22Rv1 (cell line): ENCODE measurements around the gene C1orf74.

Source experiments
- ZFX ChIP-seq: fragments of 450-650 bp; IDR thresholded peaks from 2 replicates; pipeline ENCODE4 v1.6.1; 2017; ENCODE audit warnings: antibody characterized with exemption, borderline replicate concordance
- TF ChIP-seq, protein P1 (sequence below): fragments of 450-650 bp; IDR thresholded peaks from 2 replicates; pipeline ENCODE4 v1.5.1; 2017; ENCODE audit warnings: mild to moderate bottlenecking

DNA sequence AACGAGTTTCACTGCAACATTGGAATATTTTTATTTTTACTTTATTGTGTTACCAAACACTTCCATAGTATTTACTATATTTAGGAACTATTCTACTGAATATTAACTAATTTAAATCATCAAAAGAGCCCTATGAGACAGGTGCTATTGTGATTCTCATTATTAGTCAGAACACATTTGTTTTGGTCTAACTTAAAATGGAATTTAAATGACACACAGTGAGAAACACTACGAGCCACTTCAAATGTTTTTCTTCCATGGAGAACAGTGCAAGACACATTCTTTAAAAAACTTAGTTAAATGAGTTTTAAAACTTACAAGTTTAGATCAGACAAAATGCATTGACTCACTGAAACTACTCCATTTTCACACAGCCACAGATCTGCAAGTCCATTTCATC is 35.2 kb downstream of the C1orf74 start:
- TF ChIP-seq, protein P1, sequence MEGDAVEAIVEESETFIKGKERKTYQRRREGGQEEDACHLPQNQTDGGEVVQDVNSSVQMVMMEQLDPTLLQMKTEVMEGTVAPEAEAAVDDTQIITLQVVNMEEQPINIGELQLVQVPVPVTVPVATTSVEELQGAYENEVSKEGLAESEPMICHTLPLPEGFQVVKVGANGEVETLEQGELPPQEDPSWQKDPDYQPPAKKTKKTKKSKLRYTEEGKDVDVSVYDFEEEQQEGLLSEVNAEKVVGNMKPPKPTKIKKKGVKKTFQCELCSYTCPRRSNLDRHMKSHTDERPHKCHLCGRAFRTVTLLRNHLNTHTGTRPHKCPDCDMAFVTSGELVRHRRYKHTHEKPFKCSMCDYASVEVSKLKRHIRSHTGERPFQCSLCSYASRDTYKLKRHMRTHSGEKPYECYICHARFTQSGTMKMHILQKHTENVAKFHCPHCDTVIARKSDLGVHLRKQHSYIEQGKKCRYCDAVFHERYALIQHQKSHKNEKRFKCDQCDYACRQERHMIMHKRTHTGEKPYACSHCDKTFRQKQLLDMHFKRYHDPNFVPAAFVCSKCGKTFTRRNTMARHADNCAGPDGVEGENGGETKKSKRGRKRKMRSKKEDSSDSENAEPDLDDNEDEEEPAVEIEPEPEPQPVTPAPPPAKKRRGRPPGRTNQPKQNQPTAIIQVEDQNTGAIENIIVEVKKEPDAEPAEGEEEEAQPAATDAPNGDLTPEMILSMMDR, result no peak
- no peak for TF ChIP-seq ZFX
